H1 (cell line): ENCODE measurements around the gene CYB5B. TPM values are rescaled to one million over a fixed set of nuclear protein-coding genes. Genes with fewer than 3 reads are reported as not detected.

Experiments
- CTCF ChIA-PET: fragments of 300-600 bp; sonication (Branson Sonifier 250); formaldehyde crosslinking; loops from one replicate; lab custom pipeline; 2021; ENCODE audit not compliant: partially characterized antibody; lab: Charles Lee
- POLR2A ChIA-PET: fragments of 300-600 bp; sonication (Branson Sonifier 250); formaldehyde crosslinking; loops from one replicate; lab custom pipeline; 2021; ENCODE audit warnings: inconsistent platforms; ENCODE audit not compliant: partially characterized antibody; lab: Charles Lee
- DNase-seq, 2 experiments: peaks; one replicate each; pipeline versions ENCODE4 v3.0.0 to v3.0.0-alpha.2; 2010 to 2022; ENCODE audit warnings: low spot score in 2 of 2, low read depth in 1 of 2, mixed read lengths in 1 of 2
- FAIRE-seq: peaks from 2 replicates; lab custom pipeline; 2011; peaks lifted over from hg19 to GRCh38; lab: Jason Lieb, UNC
- H2AFZ ChIP-seq: 2 replicates; pipeline ENCODE4 v1.8.1; 2012; ENCODE audit warnings: low read length, inconsistent platforms
- H2AK5ac ChIP-seq: 2 replicates; pipeline ENCODE4 v1.6.1; 2013; ENCODE audit warnings: low read depth, low read length
- H2BK120ac ChIP-seq: replicated peaks from 2 replicates; pipeline ENCODE3; 2013; ENCODE audit warnings: low read depth, low read length, inconsistent platforms
- H2BK12ac ChIP-seq: 2 replicates; pipeline ENCODE4 v1.6.1; 2013; ENCODE audit warnings: low read depth, low read length
- H2BK15ac ChIP-seq: 2 replicates; pipeline ENCODE4 v1.6.1; 2013; ENCODE audit warnings: low read length
- H2BK20ac ChIP-seq: 2 replicates; pipeline ENCODE4 v1.6.1; 2013; ENCODE audit warnings: low read length
- H2BK5ac ChIP-seq: 2 replicates; pipeline ENCODE4 v1.6.1; 2013; ENCODE audit warnings: low read depth, low read length
- H3K14ac ChIP-seq: 2 replicates; pipeline ENCODE4 v1.6.1; 2013; ENCODE audit warnings: inconsistent platforms; ENCODE audit not compliant: insufficient read length
- H3K18ac ChIP-seq: 2 replicates; pipeline ENCODE4 v1.6.1; 2013; ENCODE audit warnings: low read length; ENCODE audit errors: extremely low read depth
- H3K23ac ChIP-seq: 2 replicates; pipeline ENCODE4 v1.6.1; 2013; ENCODE audit warnings: inconsistent platforms; ENCODE audit not compliant: insufficient read length
- H3K23me2 ChIP-seq: 2 replicates; pipeline ENCODE4 v1.6.1; 2013; ENCODE audit warnings: low read depth, low read length
- H3K27ac ChIP-seq: 2 replicates; pipeline ENCODE4 v1.6.1; 2011; ENCODE audit warnings: low read depth, low read length, inconsistent platforms
- H3K27me3 ChIP-seq, 4 experiments: replicated peaks in 1 of 4; 1 replicate in 1 of 4; 2 replicates in 3 of 4; pipeline versions ENCODE4 v1.6.1 to v1.8.1; 2011 to 2013; ENCODE audit warnings: low read length in 3 of 4, mild to moderate bottlenecking in 3 of 4, inconsistent platforms in 2 of 4, mixed read lengths in 2 of 4, moderate library complexity in 1 of 4; ENCODE audit not compliant: control insufficient read depth in 3 of 4, insufficient read depth in 3 of 4; ENCODE audit errors: extremely low read depth in 1 of 4
- H3K36me3 ChIP-seq, 4 experiments: 2 replicates each; pipeline versions ENCODE4 v1.6.1 to v1.8.1; 2011 to 2013; ENCODE audit warnings: mild to moderate bottlenecking in 4 of 4, low read length in 3 of 4, moderate library complexity in 2 of 4, control low read depth in 1 of 4, inconsistent platforms in 1 of 4; ENCODE audit not compliant: insufficient read depth in 4 of 4, control insufficient read depth in 2 of 4
- H3K4ac ChIP-seq: replicated peaks from 2 replicates; pipeline ENCODE3; 2013; ENCODE audit warnings: low read length, low read depth, mixed read lengths, inconsistent platforms; ENCODE audit not compliant: insufficient read length
- H3K4me1 ChIP-seq, 4 experiments: replicated peaks in 1 of 4; 1 replicate in 1 of 4; 2 replicates in 3 of 4; pipeline versions ENCODE4 v1.6.1 to v1.8.1; 2011 to 2013; ENCODE audit warnings: low read length in 3 of 4, inconsistent platforms in 2 of 4, mixed read lengths in 1 of 4; ENCODE audit not compliant: insufficient read depth in 4 of 4, control insufficient read depth in 3 of 4
- H3K4me2 ChIP-seq, 2 experiments: 2 replicates each; pipeline versions ENCODE4 v1.6.1 to v1.8.1; 2011 to 2013; ENCODE audit warnings: low read depth in 2 of 2, low read length in 2 of 2, control low read depth in 1 of 2, inconsistent platforms in 1 of 2, mild to moderate bottlenecking in 1 of 2; ENCODE audit not compliant: insufficient read depth in 1 of 2
- H3K4me3 ChIP-seq, 4 experiments: fragments of 200-600, 300-600 bp in 1 of 4; sonication (generic), shearing (Covaris generic), sonication (Bioruptor Twin) in 1 of 4; 2 replicates each; pipeline versions ENCODE4 v1.5.1 to v1.8.1; 2011 to 2016; ENCODE audit warnings: low read length in 4 of 4, low read depth in 3 of 4, control low read depth in 2 of 4, inconsistent platforms in 2 of 4, mild to moderate bottlenecking in 2 of 4, mixed read lengths in 1 of 4, moderate library complexity in 1 of 4; ENCODE audit not compliant: insufficient read depth in 2 of 4; ENCODE audit errors: extremely low read depth in 1 of 4
- H3K56ac ChIP-seq: replicated peaks from 2 replicates; pipeline ENCODE3; 2013; ENCODE audit warnings: low read depth, mild to moderate bottlenecking, mixed read lengths, low read length, inconsistent platforms; ENCODE audit not compliant: insufficient read length
- H3K79me1 ChIP-seq: 2 replicates; pipeline ENCODE4 v1.6.1; 2013; ENCODE audit warnings: low read depth, low read length, control low read depth
- H3K79me2 ChIP-seq, 2 experiments: 2 replicates each; pipeline versions ENCODE4 v1.6.1 to v1.8.1; 2012 to 2013; ENCODE audit warnings: low read length in 2 of 2, mild to moderate bottlenecking in 2 of 2, inconsistent platforms in 1 of 2; ENCODE audit not compliant: insufficient read depth in 2 of 2, control insufficient read depth in 1 of 2
- H3K9ac ChIP-seq, 4 experiments: replicated peaks in 1 of 4; 1 replicate in 1 of 4; 2 replicates in 3 of 4; pipeline versions ENCODE4 v1.6.1 to v1.8.1; 2011 to 2013; ENCODE audit warnings: low read depth in 3 of 4, low read length in 3 of 4, control low read depth in 2 of 4, mild to moderate bottlenecking in 2 of 4, moderate library complexity in 2 of 4, inconsistent platforms in 1 of 4; ENCODE audit errors: extremely low read depth in 1 of 4
- H3K9me3 ChIP-seq, 2 experiments: 2 replicates each; pipeline versions ENCODE4 v1.6.1 to v1.8.1; 2012 to 2013; ENCODE audit warnings: mild to moderate bottlenecking in 2 of 2, moderate library complexity in 2 of 2, control low read depth in 1 of 2, inconsistent platforms in 1 of 2, low read depth in 1 of 2, low read length in 1 of 2, mixed read lengths in 1 of 2; ENCODE audit not compliant: insufficient read depth in 2 of 2
- H4K20me1 ChIP-seq, 2 experiments: replicated peaks in 1 of 2; 2 replicates each; pipeline versions ENCODE3 to v1.8.1; 2011 to 2013; ENCODE audit warnings: inconsistent platforms in 2 of 2, low read length in 2 of 2, mild to moderate bottlenecking in 1 of 2; ENCODE audit not compliant: insufficient read depth in 2 of 2, control insufficient read depth in 1 of 2
- H4K5ac ChIP-seq: 2 replicates; pipeline ENCODE4 v1.6.1; 2013; ENCODE audit warnings: low read length, low read depth, mixed read lengths, inconsistent platforms; ENCODE audit not compliant: insufficient read length
- H4K8ac ChIP-seq: 2 replicates; pipeline ENCODE4 v1.8.0; 2013; ENCODE audit warnings: mild to moderate bottlenecking, moderate library complexity, low read length, inconsistent platforms; ENCODE audit not compliant: insufficient read depth; ENCODE audit errors: extremely low read depth
- H4K91ac ChIP-seq: replicated peaks from 2 replicates; pipeline ENCODE3; 2013; ENCODE audit warnings: low read length, mixed read lengths, inconsistent platforms; ENCODE audit not compliant: insufficient read length
- RBBP5 ChIP-seq: IDR thresholded peaks from 2 replicates; pipeline ENCODE4 v1.7.1; 2012; ENCODE audit warnings: low read depth, mild to moderate bottlenecking, inconsistent platforms, low read length, moderate library complexity, borderline replicate concordance
- WGBS, 2 experiments: shearing (Covaris generic) in 1 of 2; methylation state at CpG; one replicate each; pipeline versions ENCODE4 v1.1.6 to v1.1.7; 2013 to 2015; ENCODE audit warnings: low lambda C conversion rate in 2 of 2, mixed read lengths in 2 of 2, inconsistent platforms in 1 of 2, low coverage in 1 of 2, missing lambda C conversion rate in 1 of 2; ENCODE audit not compliant: insufficient replicate concordance in 2 of 2, insufficient coverage in 1 of 2, insufficient read length in 1 of 2; ENCODE audit errors: extremely low coverage in 1 of 2, missing lambda C conversion rate in 1 of 2; 5-methylcytosine and 5-hydroxymethylcytosine counted together
- polyA plus RNA-seq, 7 experiments: library from polyadenylated mRNA; depleted of rRNA in 3 of 7; stranded (reverse) in 5 of 7; unstranded in 2 of 7; fragments of >200 nt in 5 of 7; fragments of 200-250 nt in 2 of 7; gene quantifications; 1 replicate in 5 of 7; 2 replicates in 1 of 7; 4 replicates in 1 of 7; pipeline versions ENCODE4 v1.2.1 to v1.2.3, GENCODE V29; 2011 to 2013; ENCODE audit warnings: missing spikeins in 2 of 7, mixed read lengths in 2 of 7
- total RNA-seq: library from RNA; stranded (reverse); fragmentation: NEBNext Ultra II Directional; extraction: Animal tissue kit (Norgen Biotek cat#: 25700); gene quantifications from 2 replicates; pipeline ENCODE4 v1.2.1, GENCODE V29; 2021

CYB5B gene
- total and polyA plus RNA-seq, 2 of the 8 experiments (the other 6 are each of a cell fraction or from before 2014, with no cell fraction given), result 108 to 127 TPM

- no peak for TF ChIP-seq RBBP5
- Histone ChIP-seq H2BK12ac (no peak overlapping the region), H3K9ac (no peak overlapping the region), H2AK5ac (no peak overlapping the region), H2BK120ac (no peak overlapping the region), H3K9me3 (no peaks in the 10 kb centered on the region), H3K79me2 (no peaks in the 10 kb centered on the region), H3K4me1 (no peaks in the 10 kb centered on the region), H3K23me2 (no peaks in the 10 kb centered on the region), H3K18ac (no peak overlapping the region), H3K27me3 (no peaks in the 10 kb centered on the region), H4K20me1 (no peaks in the 10 kb centered on the region), H3K14ac (no peak overlapping the region), H2BK5ac (no peak overlapping the region), H3K23ac (no peak overlapping the region), H3K79me1 (no peaks in the 10 kb centered on the region), H4K8ac (no peak overlapping the region), H3K4ac (no peak overlapping the region), H3K27ac (no peak overlapping the region), H2BK15ac (no peak overlapping the region), H3K4me2 (no peak overlapping the region), H4K91ac (no peak overlapping the region), H2BK20ac (no peak overlapping the region), H2AFZ (no peak overlapping the region), H4K5ac (no peak overlapping the region), H3K36me3 (no peaks in the 10 kb centered on the region), H3K4me3 (no peak overlapping the region), H3K56ac (no peak overlapping the region)
- CTCF ChIA-PET, result interaction anchor here (0.7 to 2.2 kb wide), 4 partner anchors 10 to 120 kb away, joined by 3 to 6 read pairs (median 3); no protein-coding TSS in a partner anchor
- no peak for FAIRE-seq
- POLR2A ChIA-PET, result no interaction called here
- WGBS, 2 experiments, result 96 to 100% methylated on average over 1 to 6 of the region's 6 CpGs
- DNase-seq, result no peak
Measured at GRCh38 chr16:69410219-69410990, 14.0 kb upstream of the CYB5B start.
